Measurements from ENCODE around the gene CAMKMT. TPM values are rescaled to one million over a fixed set of nuclear protein-coding genes. Genes with fewer than 3 reads are reported as not detected.

The CAMKMT gene
- total RNA-seq, 6 donors from 2014 or later, result 7.7 to 17.8 (median 12.2) TPM

- Histone ChIP-seq H3K27me3 (no peaks in the 10 kb centered on the region), H3K4me3 (no peak overlapping the region), H3K36me3 (no peaks in the 10 kb centered on the region), H3K27ac (no peak overlapping the region), H3K4me1 (no peaks in the 10 kb centered on the region), H3K9me3 (no peaks in the 10 kb centered on the region)
- TF ChIP-seq POLR2AphosphoS5 (IDR thresholded peaks at IDR 0.05), result no peak
- no peak for TF ChIP-seq POLR2A (IDR thresholded peaks at IDR 0.05)
- TF ChIP-seq, protein P1, sequence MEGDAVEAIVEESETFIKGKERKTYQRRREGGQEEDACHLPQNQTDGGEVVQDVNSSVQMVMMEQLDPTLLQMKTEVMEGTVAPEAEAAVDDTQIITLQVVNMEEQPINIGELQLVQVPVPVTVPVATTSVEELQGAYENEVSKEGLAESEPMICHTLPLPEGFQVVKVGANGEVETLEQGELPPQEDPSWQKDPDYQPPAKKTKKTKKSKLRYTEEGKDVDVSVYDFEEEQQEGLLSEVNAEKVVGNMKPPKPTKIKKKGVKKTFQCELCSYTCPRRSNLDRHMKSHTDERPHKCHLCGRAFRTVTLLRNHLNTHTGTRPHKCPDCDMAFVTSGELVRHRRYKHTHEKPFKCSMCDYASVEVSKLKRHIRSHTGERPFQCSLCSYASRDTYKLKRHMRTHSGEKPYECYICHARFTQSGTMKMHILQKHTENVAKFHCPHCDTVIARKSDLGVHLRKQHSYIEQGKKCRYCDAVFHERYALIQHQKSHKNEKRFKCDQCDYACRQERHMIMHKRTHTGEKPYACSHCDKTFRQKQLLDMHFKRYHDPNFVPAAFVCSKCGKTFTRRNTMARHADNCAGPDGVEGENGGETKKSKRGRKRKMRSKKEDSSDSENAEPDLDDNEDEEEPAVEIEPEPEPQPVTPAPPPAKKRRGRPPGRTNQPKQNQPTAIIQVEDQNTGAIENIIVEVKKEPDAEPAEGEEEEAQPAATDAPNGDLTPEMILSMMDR (IDR thresholded peaks at IDR 0.05), result no peak
- TF ChIP-seq EP300 (IDR thresholded peaks at IDR 0.05), result no peak
- WGBS, 2 donors, result 61 to 77% methylated on average over 1 of the region's 1 CpG
- ATAC-seq (ENCODE audit: low FRiP score in 2 of 2) (no peak), DNase-seq (no peak)
These were observed 289.0 kb downstream of the CAMKMT start for GRCh38 chr2:44650796-44651195.

DNA sequence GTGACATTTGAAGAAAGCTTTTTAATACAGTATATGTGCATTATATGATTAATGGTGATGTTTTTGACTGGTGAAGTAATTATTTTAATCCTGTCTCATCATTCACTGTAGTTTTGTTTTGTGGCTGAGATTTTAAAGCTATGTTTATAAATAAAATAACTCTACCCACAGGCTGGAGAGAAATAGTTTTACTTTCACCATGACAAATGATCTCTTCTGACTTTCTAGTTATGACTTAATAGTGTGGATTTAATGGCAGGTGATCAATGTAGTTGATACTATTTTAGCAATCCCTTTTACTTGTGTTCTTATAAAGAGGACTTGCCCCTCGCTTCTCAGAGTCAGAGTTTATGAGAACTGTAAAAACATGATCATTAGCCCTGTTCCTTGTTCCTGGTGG, 290.2 kb downstream of the CAMKMT start:
- no peak overlapping the region for H3K4me3 ChIP-seq
- no peaks in the 10 kb centered on the region for H3K27me3 ChIP-seq
- DNase-seq (no peak), ATAC-seq (ENCODE audit: low FRiP score in 2 of 2) (no peak)
- H3K9me3 ChIP-seq, result no peaks in the 10 kb centered on the region
- no peaks in the 10 kb centered on the region for H3K4me1 ChIP-seq
- WGBS, 2 donors, result 85 to 100% methylated on average over 1 of the region's 1 CpG
- H3K27ac ChIP-seq, result no peak overlapping the region
- TF ChIP-seq EP300 (IDR thresholded peaks at IDR 0.05), result no peak
- no peak for TF ChIP-seq POLR2AphosphoS5 (IDR thresholded peaks at IDR 0.05)
- TF ChIP-seq, protein P1 (IDR thresholded peaks at IDR 0.05), result no peak
- TF ChIP-seq POLR2A (IDR thresholded peaks at IDR 0.05), result no peak
- no peaks in the 10 kb centered on the region for H3K36me3 ChIP-seq

- TF ChIP-seq POLR2A (IDR thresholded peaks at IDR 0.05) (no peak), POLR2AphosphoS5 (IDR thresholded peaks at IDR 0.05) (no peak), EP300 (IDR thresholded peaks at IDR 0.05) (no peak)
- TF ChIP-seq, protein P1 (IDR thresholded peaks at IDR 0.05), result no peak
These were observed 291.0 kb downstream of the CAMKMT start for GRCh38 chr2:44652701-44653100.

GRCh38 chr2:44655401-44655864, 293.7 kb downstream of the CAMKMT start:
- ATAC-seq (ENCODE audit: low FRiP score in 2 of 2), result no peak
- 84 to 85% methylated on average over 5 of the region's 5 CpGs for whole genome bisulfite sequencing, 2 donors
- Histone ChIP-seq H3K4me3 (no peak overlapping the region), H3K4me1 (no peaks in the 10 kb centered on the region), H3K36me3 (no peaks in the 10 kb centered on the region), H3K27me3 (no peaks in the 10 kb centered on the region), H3K27ac (no peak overlapping the region), H3K9me3 (no peaks in the 10 kb centered on the region)
- TF ChIP-seq, protein P1 (IDR thresholded peaks at IDR 0.05), result no peak
- TF ChIP-seq EP300 (IDR thresholded peaks at IDR 0.05) (no peak), POLR2AphosphoS5 (IDR thresholded peaks at IDR 0.05) (no peak), POLR2A (IDR thresholded peaks at IDR 0.05) (no peak)
- DNase-seq, result no peak

More at GRCh38 chr2:44652701-44653100, 291.0 kb downstream of the CAMKMT start:
- Histone ChIP-seq H3K9me3 (no peaks in the 10 kb centered on the region), H3K27me3 (no peaks in the 10 kb centered on the region), H3K36me3 (no peaks in the 10 kb centered on the region), H3K4me1 (no peaks in the 10 kb centered on the region), H3K4me3 (no peak overlapping the region), H3K27ac (no peak overlapping the region)
- 75 to 80% methylated on average over 4 of the region's 4 CpGs for WGBS, 2 donors
- DNase-seq (no peak), ATAC-seq (ENCODE audit: low FRiP score in 2 of 2) (no peak)

- no peak overlapping the region for H3K27ac ChIP-seq
- 64 to 73% methylated on average over 2 of the region's 2 CpGs for WGBS, 2 donors
- TF ChIP-seq POLR2A (IDR thresholded peaks at IDR 0.05), result no peak
- TF ChIP-seq EP300 (IDR thresholded peaks at IDR 0.05), result no peak
- TF ChIP-seq, protein P1 (IDR thresholded peaks at IDR 0.05), result no peak
- TF ChIP-seq POLR2AphosphoS5 (IDR thresholded peaks at IDR 0.05), result no peak
- no peaks in the 10 kb centered on the region for H3K27me3 ChIP-seq
- no peaks in the 10 kb centered on the region for H3K9me3 ChIP-seq
- no peak overlapping the region for H3K4me3 ChIP-seq
- no peaks in the 10 kb centered on the region for H3K36me3 ChIP-seq
- H3K4me1 ChIP-seq, result no peaks in the 10 kb centered on the region
- no peak for ATAC-seq (ENCODE audit: low FRiP score in 2 of 2)
- DNase-seq, result no peak
These were observed 294.7 kb downstream of the CAMKMT start for GRCh38 chr2:44656460-44656859.
